ENCODE results near the gene MED20. TPM values are rescaled to one million over a fixed set of nuclear protein-coding genes. Genes with fewer than 3 reads are reported as not detected.

MED20 gene
- total and polyA plus RNA-seq, 2 donors (not counting 3 experiments of a cell fraction or from before 2014, with no cell fraction given) = 30.4 to 37.8 TPM

- no peak for FAIRE-seq
- H3K27ac ChIP-seq (ENCODE audit: insufficient read depth, low read depth, low read length) = no peak overlapping the region
- ChIA-PET POLR2A (interaction anchor here (0.6 kb wide), 1 partner anchor 203 kb away, joined by 3 read pairs; no protein-coding TSS in a partner anchor), CTCF (interaction anchor here (1.2 kb wide), 1 partner anchor 57 kb away, joined by 3 read pairs; no protein-coding TSS in a partner anchor)
- dilution Hi-C loops (cut with MboI; ENCODE audit: extremely low pct_ligation_motif_present, low sequenced_read_pairs) (no loop called here), intact Hi-C loops (cut with micrococcal nuclease) (no loop called here)
- H3K79me2 ChIP-seq (ENCODE audit: control insufficient read depth, insufficient read depth, low read length) = no peaks in the 10 kb centered on the region
- no peak overlapping the region for H3K4me3 ChIP-seq (replicated peaks in 1 of 3; ENCODE audit: insufficient read depth in 1 of 3, low read depth in 1 of 3, low read length in 3 of 3)
- no peak overlapping the region for H3K4me2 ChIP-seq (ENCODE audit: insufficient read depth, low read length)
- H3K4me1 ChIP-seq (ENCODE audit: control insufficient read depth, extremely low read depth, insufficient read depth, low read length) = no peaks in the 10 kb centered on the region
- DNase-seq (ENCODE audit: low read depth, low spot score) = no peak
- no peaks in the 10 kb centered on the region for H3K9me3 ChIP-seq (replicated peaks; ENCODE audit: control insufficient read depth, insufficient read depth, low read length)
- H3K36me3 ChIP-seq (ENCODE audit: control insufficient read depth in 2 of 2, extremely low read depth in 1 of 2, insufficient read depth in 2 of 2, low read length in 2 of 2) = no peaks in the 10 kb centered on the region
- TF ChIP-seq POLR2A (IDR thresholded peaks at IDR 0.05; ENCODE audit: low read depth, low read length) = no peak
- no peak for TF ChIP-seq FOS (IDR thresholded peaks at IDR 0.05; ENCODE audit: borderline replicate concordance, insufficient read depth, low read length)
- TF ChIP-seq EZH2 (IDR thresholded peaks at IDR 0.05; ENCODE audit: borderline replicate concordance, low read depth, low read length, severe bottlenecking) = no peak
- no peak for TF ChIP-seq POLR2AphosphoS5 (IDR thresholded peaks at IDR 0.05; ENCODE audit: insufficient read depth, low read depth, low read length)
- TF ChIP-seq GATA2 (IDR thresholded peaks at IDR 0.05; ENCODE audit: insufficient read depth, insufficient read length, low read depth, low read length) = no peak
- no peak for TF ChIP-seq MYC (IDR thresholded peaks at IDR 0.05; ENCODE audit: low read depth, low read length)
- TF ChIP-seq JUN (IDR thresholded peaks at IDR 0.05; ENCODE audit: borderline replicate concordance, insufficient read depth, insufficient read length, low read depth) = no peak
- no peak for TF ChIP-seq CTCF (IDR thresholded peaks at IDR 0.05; ENCODE audit: extremely low read depth in 1 of 2, insufficient read depth in 1 of 2, low read depth in 1 of 2, low read length in 2 of 2)
- no peak for TF ChIP-seq MAX (IDR thresholded peaks at IDR 0.05; ENCODE audit: insufficient read depth, insufficient read length)
- no peaks in the 10 kb centered on the region for H4K20me1 ChIP-seq (replicated peaks; ENCODE audit: control insufficient read depth, extremely low read depth, insufficient read depth, low read length)
- no peak overlapping the region for H2AFZ ChIP-seq (ENCODE audit: low read depth, low read length)
- H3K9ac ChIP-seq (replicated peaks; ENCODE audit: extremely low read depth, insufficient read depth, low read length) = no peak overlapping the region
- H3K27me3 ChIP-seq (ENCODE audit: control insufficient read depth in 2 of 2, insufficient read depth in 2 of 2, low read length in 2 of 2) = no peaks in the 10 kb centered on the region
- BruUV-seq (replicated peaks) = no TSS peak
- H3K9me1 ChIP-seq (replicated peaks; ENCODE audit: control insufficient read depth, extremely low read depth, insufficient read depth, low read length) = no peaks in the 10 kb centered on the region
These were observed 62.2 kb downstream of the MED20 start for GRCh38 chr6:41858703-41859102.

Small RNA genes lying within 50 kb of the gene (small RNA-seq; reads per million reads assigned to genes)
- not detected for gene RF00019 (ENCODE audit: insufficient read depth, insufficient read length, low read depth, low replicate concordance)

Other genes with a start within 250 kb of the MED20 start
- gene TFEB, start 185.5 kb downstream of the MED20 start, total RNA-seq = 4.9 and 5.5 TPM in 2 replicates
- gene TFEB, start 185.5 kb downstream of the MED20 start, polyA plus RNA-seq = 6.6 and 8.4 TPM in 2 replicates
- gene PGC, start 173.7 kb downstream of the MED20 start, total RNA-seq = not detected in 2 replicates
- gene PGC, start 173.7 kb downstream of the MED20 start, polyA plus RNA-seq = not detected in 2 replicates
- gene FRS3, start 141.2 kb downstream of the MED20 start, total RNA-seq = 4.4 and 5.3 TPM in 2 replicates
- 5.2 and 5.7 TPM in 2 replicates for gene FRS3, start 141.2 kb downstream of the MED20 start, polyA plus RNA-seq
- gene PRICKLE4, start 140.4 kb downstream of the MED20 start, total RNA-seq = 2.2 and 3.3 TPM in 2 replicates
- gene PRICKLE4, start 140.4 kb downstream of the MED20 start, polyA plus RNA-seq = 1.0 and 1.5 TPM in 2 replicates
- gene TOMM6, start 133.4 kb downstream of the MED20 start, total RNA-seq = 220 and 233 TPM in 2 replicates
- gene TOMM6, start 133.4 kb downstream of the MED20 start, polyA plus RNA-seq = 435 and 527 TPM in 2 replicates
- 4.1 and 4.5 TPM in 2 replicates for gene USP49, start 25.8 kb downstream of the MED20 start, total RNA-seq
- 2.1 and 2.4 TPM in 2 replicates for gene USP49, start 25.8 kb downstream of the MED20 start, polyA plus RNA-seq
- gene BYSL, start 360 bp upstream of the MED20 start, total RNA-seq = 41.8 and 45.7 TPM in 2 replicates
- 32.9 and 33.1 TPM in 2 replicates for gene BYSL, start 360 bp upstream of the MED20 start, polyA plus RNA-seq
- gene CCND3, start 20.7 kb upstream of the MED20 start, total RNA-seq = 87.5 and 96.7 TPM in 2 replicates
- gene CCND3, start 20.7 kb upstream of the MED20 start, polyA plus RNA-seq = 97.0 and 98.7 TPM in 2 replicates
- 32.4 and 32.9 TPM in 2 replicates for gene TAF8, start 129.4 kb upstream of the MED20 start, total RNA-seq
- 45.4 and 49.8 TPM in 2 replicates for gene TAF8, start 129.4 kb upstream of the MED20 start, polyA plus RNA-seq
- 0.07 and 0.71 TPM in 2 replicates for gene C6orf132, start 221.5 kb upstream of the MED20 start, total RNA-seq
- 0.15 and 0.54 TPM in 2 replicates for gene C6orf132, start 221.5 kb upstream of the MED20 start, polyA plus RNA-seq

Data from endothelial cell of umbilical vein (primary cell).